Mesodermal cell (in vitro differentiated cells): ENCODE measurements around the gene ALDH3B2.

Experiments
- H3K27ac ChIP-seq: 2 replicates; pipeline ENCODE4 v1.7.0; 2013; ENCODE audit warnings: mild to moderate bottlenecking, low read depth, low read length, moderate library complexity; ENCODE audit not compliant: severe bottlenecking
- H3K36me3 ChIP-seq: 2 replicates; pipeline ENCODE4 v1.7.1; 2013; ENCODE audit warnings: mild to moderate bottlenecking, low read length, moderate library complexity; ENCODE audit not compliant: control insufficient read depth, insufficient read depth
- H3K4me1 ChIP-seq: one replicate; pipeline ENCODE4 v1.7.1; 2013; ENCODE audit warnings: mild to moderate bottlenecking, low read length; ENCODE audit not compliant: insufficient read depth, control insufficient read depth, poor library complexity, severe bottlenecking
- H3K4me3 ChIP-seq: 2 replicates; pipeline ENCODE4 v1.7.0; 2013; ENCODE audit warnings: low read length, control low read depth, mild to moderate bottlenecking; ENCODE audit not compliant: insufficient read depth, poor library complexity, severe bottlenecking; ENCODE audit errors: extremely low read depth
- H3K9me3 ChIP-seq: 2 replicates; pipeline ENCODE4 v1.7.1; 2013; ENCODE audit warnings: mild to moderate bottlenecking, low read length, moderate library complexity; ENCODE audit not compliant: control insufficient read depth
- WGBS, 2 experiments: methylation state at CpG; one replicate each; pipeline ENCODE4 v1.1.5; 2013; ENCODE audit warnings: missing lambda C conversion rate in 2 of 2; ENCODE audit not compliant: insufficient coverage in 2 of 2; 5-methylcytosine and 5-hydroxymethylcytosine counted together

Gene ALDH3B2

DNA sequence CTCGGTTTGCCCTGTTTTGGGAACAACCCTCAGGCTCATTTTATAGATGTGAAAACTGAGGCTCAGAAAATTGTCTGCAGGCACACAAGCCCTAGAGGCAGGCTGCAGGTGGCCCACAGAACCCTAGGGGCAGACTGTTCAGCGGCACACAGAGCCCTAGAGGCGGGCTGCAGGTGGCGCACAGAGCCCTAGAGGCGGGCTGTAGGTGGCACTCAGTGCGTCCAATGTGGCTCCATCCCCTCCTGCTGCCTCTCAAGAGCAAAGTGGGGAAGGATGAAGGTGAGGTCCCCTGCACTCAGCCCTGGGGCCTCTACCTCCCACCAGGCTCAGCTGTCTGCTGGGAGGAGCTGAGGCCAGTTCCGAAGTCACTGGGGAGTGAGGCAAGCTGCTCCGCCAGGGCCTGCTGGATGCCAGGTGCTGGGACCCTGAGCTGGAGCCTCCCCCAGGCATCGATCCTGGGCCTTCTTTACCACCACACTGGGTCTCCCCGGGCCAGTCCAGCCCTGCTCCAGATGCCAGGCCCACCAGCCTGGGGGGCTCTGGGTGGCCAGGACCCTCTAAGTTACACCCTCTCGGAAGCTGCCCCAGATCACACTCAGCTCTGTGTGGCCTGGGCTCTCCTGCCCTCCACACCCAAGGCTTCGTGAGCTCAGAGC lies 26.2 kb downstream of the ALDH3B2 start:
- Histone ChIP-seq H3K4me1 (no peaks in the 10 kb centered on the region), H3K36me3 (no peaks in the 10 kb centered on the region), H3K27ac (no peak overlapping the region), H3K4me3 (no peak overlapping the region), H3K9me3 (no peaks in the 10 kb centered on the region)
- WGBS, 2 experiments = 61 to 86% methylated on average over 6 to 8 of the region's 12 CpGs

DNA sequence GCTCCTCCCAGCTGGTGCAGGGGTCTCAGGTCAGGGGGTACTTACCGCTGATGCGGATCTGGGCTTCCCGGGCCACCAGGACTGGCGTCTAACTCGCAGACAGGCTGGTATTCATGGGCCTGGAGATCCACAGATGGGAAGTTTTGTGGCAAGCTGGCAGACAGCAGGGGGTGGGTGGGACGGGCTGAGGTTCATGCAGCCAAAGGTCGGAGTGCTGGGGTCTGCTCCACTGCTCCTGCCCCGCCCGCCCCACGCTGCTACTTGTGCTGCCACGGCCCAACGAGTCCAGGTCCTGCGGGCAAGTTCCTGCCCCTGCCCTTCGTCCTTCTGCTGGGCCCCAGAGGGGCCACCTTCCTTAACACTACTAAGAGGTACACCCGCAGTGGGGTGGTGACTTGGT lies 27.0 kb downstream of the ALDH3B2 start:
- no peaks in the 10 kb centered on the region for H3K9me3 ChIP-seq
- H3K4me1 ChIP-seq = no peaks in the 10 kb centered on the region
- 89 to 93% methylated on average over 11 to 13 of the region's 15 CpGs for WGBS, 2 experiments
- no peak overlapping the region for H3K27ac ChIP-seq
- no peak overlapping the region for H3K4me3 ChIP-seq
- no peaks in the 10 kb centered on the region for H3K36me3 ChIP-seq

- Histone ChIP-seq H3K9me3 (no peaks in the 10 kb centered on the region), H3K4me1 (no peaks in the 10 kb centered on the region), H3K4me3 (no peak overlapping the region), H3K36me3 (no peaks in the 10 kb centered on the region), H3K27ac (no peak overlapping the region)
- 84 to 90% methylated on average over 18 of the region's 24 CpGs for WGBS, 2 experiments
These were observed 27.7 kb downstream of the ALDH3B2 start for GRCh38 chr11:67646535-67647336.

GRCh38 chr11:67645521-67646461 lies 28.6 kb downstream of the ALDH3B2 start:
- no peaks in the 10 kb centered on the region for H3K4me1 ChIP-seq
- 85 to 92% methylated on average over 14 to 22 of the region's 24 CpGs for WGBS, 2 experiments
- H3K4me3 ChIP-seq = no peak overlapping the region
- no peak overlapping the region for H3K27ac ChIP-seq
- H3K9me3 ChIP-seq = no peaks in the 10 kb centered on the region
- no peaks in the 10 kb centered on the region for H3K36me3 ChIP-seq

DNA sequence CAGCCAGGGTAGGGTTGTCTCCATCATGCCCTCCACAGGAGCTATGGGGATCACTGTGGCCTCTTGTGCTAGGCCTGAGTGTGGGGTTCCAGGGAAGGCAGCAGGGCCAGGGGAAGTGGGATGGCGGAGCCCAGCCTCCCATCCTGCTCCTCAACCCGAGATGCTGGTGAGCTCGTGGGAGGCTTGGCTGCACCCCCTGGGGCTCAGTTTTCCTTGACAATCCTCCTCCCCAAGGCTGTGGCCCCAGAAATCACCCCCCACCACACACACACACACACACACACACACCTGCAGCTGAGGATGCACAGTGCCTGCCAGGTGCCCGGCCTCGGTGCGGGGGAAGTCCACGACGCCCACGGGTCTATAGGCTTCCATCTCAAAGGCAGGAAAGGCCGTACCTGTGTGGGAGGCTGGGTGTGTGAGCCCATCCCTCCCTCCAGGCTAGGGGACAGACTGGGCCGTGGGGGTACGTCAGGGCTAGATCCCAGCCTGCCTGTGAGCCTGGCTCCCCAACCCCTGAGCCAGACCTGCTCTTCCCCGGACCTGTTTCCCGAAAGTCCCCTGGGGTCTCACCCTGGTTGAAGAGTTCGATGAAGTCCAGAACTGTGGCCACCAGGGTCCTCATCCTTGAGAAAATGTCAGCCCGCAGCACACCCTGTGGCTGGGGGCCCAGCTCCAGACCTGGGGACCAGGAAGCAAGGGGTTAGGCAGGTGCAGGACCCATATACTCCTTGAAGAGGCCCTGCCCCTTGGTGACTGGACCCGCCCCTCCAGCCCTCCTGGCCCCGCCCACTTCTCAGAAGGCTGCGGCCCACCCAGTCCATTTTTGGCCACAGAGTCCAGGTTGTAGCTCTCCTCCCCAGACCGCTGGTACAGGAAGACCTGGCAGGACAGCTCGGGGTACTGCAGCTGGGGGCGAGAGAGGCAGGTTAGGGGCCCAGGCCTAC lies 29.7 kb downstream of the ALDH3B2 start:
- H3K9me3 ChIP-seq = no peaks in the 10 kb centered on the region
- WGBS, 2 experiments = 95% methylated on average over 17 to 18 of the region's 22 CpGs
- no peaks in the 10 kb centered on the region for H3K4me1 ChIP-seq
- no peaks in the 10 kb centered on the region for H3K36me3 ChIP-seq
- H3K4me3 ChIP-seq = no peak overlapping the region
- H3K27ac ChIP-seq = no peak overlapping the region

GRCh38 chr11:67644042-67644441 lies 30.4 kb downstream of the ALDH3B2 start:
- Histone ChIP-seq H3K36me3 (no peaks in the 10 kb centered on the region), H3K27ac (no peak overlapping the region)
- 81 to 82% methylated on average over 4 to 5 of the region's 5 CpGs for WGBS, 2 experiments

DNA sequence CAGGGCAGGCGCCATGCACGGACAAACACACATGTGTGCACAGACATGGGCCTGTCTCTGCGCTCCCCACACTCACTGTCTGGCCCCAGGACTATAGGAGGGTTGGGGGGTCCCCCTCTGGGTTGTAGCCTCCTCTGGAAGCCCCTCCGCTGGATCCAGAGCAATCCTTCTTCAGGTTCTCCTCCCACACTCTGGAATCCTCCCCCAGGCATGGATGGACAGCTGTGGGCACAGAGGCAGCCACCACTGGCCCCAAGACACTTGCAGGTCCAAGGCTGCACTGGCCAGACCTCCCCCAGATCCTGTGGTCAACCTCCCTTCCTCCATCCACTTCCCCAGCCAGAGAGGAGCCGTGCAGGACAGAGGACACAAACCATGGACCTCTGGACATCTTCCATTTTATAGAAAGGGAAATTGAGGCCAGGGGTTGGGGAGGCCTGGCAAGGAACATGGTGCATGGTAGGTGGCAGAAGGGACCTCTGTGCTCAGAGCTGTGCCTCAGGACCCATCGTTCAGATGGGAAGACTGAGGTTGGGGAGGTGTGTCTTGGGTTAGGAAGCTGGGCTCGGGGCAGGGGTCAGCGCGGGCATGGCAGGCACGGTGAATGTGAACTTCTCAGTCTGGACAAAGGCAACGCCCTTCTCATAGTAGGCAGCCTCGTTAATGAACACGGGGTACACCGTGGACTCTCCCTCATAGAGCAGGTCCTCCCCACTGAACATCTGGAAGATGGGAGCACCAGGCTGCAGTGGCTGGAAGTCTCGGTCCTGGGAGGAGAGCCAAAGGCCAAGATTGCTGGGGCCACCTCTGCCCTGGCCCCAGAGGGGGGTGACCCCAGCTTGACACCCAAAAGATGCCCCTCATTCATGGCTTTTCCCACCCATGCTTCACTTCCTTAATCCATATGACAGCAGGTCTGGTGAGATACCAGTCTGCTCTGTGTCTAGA lies 32.0 kb downstream of the ALDH3B2 start:
- no peak overlapping the region for H3K4me3 ChIP-seq
- H3K9me3 ChIP-seq = no peaks in the 10 kb centered on the region
- H3K27ac ChIP-seq = no peak overlapping the region
- H3K4me1 ChIP-seq = no peaks in the 10 kb centered on the region
- no peaks in the 10 kb centered on the region for H3K36me3 ChIP-seq
- WGBS, 2 experiments = 90 to 92% methylated on average over 14 of the region's 15 CpGs

More at GRCh38 chr11:67644042-67644441, 30.4 kb downstream of the ALDH3B2 start:
- no peaks in the 10 kb centered on the region for H3K4me1 ChIP-seq
- H3K9me3 ChIP-seq = no peaks in the 10 kb centered on the region
- H3K4me3 ChIP-seq = no peak overlapping the region

DNA sequence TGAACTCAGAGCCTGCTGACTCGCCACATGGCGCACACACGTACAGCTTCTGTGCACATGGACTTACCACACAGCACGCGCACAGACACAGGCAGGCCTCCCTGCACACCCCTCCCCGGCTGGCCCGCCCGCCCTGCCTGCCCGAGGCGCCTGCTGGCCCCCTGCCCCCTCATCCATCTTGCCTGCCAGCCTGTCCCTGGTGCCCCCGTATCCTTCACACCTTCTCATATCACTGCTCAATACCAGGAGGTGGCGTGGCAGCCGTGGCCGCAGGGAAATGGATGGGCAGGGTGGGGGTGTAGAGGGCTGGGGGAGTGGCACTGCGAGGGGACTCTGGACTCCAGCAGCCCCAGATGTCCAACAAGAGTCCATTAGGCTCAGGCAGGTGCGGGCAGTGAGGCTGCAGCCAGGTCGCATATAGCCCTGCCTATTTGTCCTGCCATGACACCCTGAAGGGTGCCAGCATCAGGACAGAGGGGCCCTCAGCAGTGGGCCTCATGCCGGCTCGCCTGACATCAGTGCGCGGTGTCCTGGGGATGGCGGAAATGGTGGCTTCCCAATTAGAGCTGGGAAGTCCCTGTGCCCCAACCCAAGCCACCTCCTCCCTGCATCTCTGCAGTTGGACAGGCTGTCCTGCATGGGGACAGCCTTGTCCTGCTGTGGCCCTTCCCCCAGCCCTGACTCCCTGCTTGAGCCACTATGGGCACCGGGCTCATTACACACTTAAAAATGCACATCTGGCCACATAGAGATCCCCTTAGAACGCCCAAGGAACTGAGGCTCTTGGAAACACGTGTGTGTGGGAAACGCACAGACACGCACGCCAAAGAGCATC lies 32.9 kb downstream of the ALDH3B2 start:
- Histone ChIP-seq H3K4me1 (no peaks in the 10 kb centered on the region), H3K9me3 (no peaks in the 10 kb centered on the region), H3K36me3 (no peaks in the 10 kb centered on the region), H3K4me3 (no peak overlapping the region), H3K27ac (no peak overlapping the region)
- WGBS, 2 experiments = 92 to 94% methylated on average over 19 to 26 of the region's 28 CpGs
